GM23338 (cell line): ENCODE measurements around the gene JAZF1.

Source experiments
- EZH2 ChIP-seq: fragments of 200-600 bp; sonication (generic); IDR thresholded peaks from one replicate; pipeline ENCODE4 v1.8.0; 2017; ENCODE audit warnings: antibody characterized with exemption, mild to moderate bottlenecking, low read depth; ENCODE audit not compliant: unreplicated experiment
- EZH2phosphoT487 ChIP-seq: fragments of 200-600 bp; sonication (generic); IDR thresholded peaks from one replicate; pipeline ENCODE4 v1.8.1; 2018; ENCODE audit warnings: antibody characterized with exemption; ENCODE audit not compliant: unreplicated experiment
- POLR2AphosphoS5 ChIP-seq: IDR thresholded peaks from 2 replicates; pipeline ENCODE4 v1.6.1; 2016; ENCODE audit warnings: antibody characterized with exemption, low read depth
- TF ChIP-seq, protein P1 (sequence below), 2 experiments: fragments of 200-600 bp in 1 of 2; sonication (generic) in 1 of 2; conservative IDR thresholded peaks; 2 replicates each; pipeline versions ENCODE4 v1.5.1 to v1.6.1; 2016 to 2017; ENCODE audit warnings: antibody characterized with exemption in 2 of 2, low read depth in 2 of 2, mild to moderate bottlenecking in 2 of 2, moderate library complexity in 1 of 2

DNA sequence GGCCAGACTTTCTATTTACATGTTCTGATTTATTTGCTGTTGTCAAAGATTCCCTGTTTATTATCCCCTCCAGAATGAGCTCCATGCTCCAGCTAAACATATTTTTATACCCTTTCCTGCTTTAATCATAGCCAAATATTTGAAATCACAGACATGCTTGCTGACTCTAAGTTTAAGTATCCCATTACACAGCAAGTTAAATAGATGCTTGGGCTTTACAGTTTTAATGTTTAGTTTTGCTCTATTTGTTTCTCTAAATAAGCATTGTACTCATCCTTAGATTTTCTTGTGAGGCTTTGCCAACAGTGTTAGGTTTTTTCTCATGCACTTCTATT, 243.9 kb downstream of the JAZF1 start:
- TF ChIP-seq, protein P1, sequence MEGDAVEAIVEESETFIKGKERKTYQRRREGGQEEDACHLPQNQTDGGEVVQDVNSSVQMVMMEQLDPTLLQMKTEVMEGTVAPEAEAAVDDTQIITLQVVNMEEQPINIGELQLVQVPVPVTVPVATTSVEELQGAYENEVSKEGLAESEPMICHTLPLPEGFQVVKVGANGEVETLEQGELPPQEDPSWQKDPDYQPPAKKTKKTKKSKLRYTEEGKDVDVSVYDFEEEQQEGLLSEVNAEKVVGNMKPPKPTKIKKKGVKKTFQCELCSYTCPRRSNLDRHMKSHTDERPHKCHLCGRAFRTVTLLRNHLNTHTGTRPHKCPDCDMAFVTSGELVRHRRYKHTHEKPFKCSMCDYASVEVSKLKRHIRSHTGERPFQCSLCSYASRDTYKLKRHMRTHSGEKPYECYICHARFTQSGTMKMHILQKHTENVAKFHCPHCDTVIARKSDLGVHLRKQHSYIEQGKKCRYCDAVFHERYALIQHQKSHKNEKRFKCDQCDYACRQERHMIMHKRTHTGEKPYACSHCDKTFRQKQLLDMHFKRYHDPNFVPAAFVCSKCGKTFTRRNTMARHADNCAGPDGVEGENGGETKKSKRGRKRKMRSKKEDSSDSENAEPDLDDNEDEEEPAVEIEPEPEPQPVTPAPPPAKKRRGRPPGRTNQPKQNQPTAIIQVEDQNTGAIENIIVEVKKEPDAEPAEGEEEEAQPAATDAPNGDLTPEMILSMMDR (conservative IDR thresholded peaks at IDR 0.05; ENCODE audit: low read depth in 2 of 2), result no peak
- TF ChIP-seq POLR2AphosphoS5 (no peak), EZH2phosphoT487 (no peak), EZH2 (no peak)
